Measurements from ENCODE around the gene NF1.

The NF1 gene

DNA sequence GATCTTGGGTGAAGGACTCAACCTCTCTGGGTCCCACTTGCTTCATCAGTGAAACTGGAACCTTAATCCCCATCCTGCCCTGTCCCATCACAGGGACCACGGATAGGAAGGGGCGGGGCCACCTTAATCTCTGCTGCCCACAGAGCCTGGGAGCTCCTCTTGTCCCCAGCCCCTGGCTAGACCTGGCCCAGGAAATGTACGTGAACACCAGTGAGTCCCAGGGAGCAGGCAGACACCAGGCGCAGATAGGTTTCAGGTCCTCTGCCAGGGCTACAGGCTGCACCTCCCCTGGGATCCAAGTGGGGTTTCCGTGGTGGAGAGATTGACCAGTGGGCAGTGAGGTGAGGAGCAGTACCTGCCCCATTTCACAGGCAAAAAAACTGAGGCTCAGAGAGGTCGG, 317.7 kb downstream of the NF1 start:
- DNase-seq, result no peak

DNA sequence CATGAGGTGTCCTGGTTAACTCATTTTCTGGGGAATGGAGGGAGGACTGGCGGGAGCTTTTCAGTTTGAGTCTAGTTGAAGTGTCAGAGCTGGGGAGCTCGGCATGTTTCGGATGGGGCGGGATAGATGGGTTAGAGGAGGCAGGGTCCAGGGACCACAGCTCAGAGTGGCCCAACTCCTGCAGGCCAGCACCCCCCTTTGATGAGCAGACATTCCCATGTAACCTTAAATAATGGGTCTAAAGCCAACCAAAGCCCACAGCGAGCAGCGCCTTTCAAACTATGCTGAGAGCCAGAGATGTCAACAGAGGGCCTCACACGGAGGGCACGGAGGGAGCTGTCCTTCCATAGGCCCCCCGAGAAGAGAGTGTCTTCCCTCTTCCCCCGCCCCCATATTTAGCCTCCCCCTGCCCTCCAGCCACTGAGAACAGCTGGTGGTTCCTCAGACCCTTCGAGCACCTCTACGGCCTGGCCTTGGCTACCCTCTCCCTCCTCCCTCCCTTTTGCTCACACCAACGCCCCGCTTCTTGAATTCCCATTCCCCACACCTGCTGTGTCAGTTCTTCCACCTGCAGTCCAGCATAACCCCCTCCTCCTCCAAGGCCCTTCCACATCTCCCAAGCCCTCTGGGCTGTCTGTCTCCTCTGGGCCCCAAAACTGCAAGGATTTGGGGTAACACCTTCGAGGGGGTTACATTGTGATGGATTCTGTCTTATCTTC, 318.5 kb downstream of the NF1 start:
- DNase-seq, result no peak

DNA sequence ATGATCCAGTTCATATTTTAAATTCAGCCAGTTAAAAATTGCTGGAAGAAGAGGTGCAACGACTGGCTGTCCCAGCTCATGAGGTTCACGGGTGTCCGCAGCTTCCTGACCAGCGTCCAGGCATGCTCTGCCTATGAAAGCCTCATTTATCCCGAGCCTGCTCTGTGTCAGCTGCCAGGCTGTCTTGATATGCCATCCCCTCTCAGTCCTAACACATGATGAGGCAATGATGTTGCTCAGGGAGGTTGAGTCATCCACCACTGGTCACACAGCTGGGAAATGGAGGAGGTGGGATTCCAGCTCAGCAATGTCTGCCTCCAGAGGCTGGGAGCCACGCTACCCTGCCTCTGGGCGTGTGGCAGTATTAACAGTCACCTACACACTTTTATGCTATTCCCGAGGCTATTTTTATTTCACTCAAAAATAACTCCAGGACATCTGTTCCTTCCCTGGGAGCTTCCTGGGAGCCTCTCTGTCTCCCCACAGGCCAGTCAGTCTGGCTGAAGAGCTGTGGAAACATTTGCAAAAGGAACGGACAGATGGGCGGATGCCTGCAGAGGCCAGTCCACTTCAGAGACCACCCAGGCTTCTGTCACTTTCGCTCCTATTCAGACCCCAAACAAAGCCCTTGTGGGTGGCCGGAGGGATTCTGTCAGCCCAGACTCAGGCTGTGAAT, 319.2 kb downstream of the NF1 start:
- peak; percentile 55 to 75 for DNase-seq

DNA sequence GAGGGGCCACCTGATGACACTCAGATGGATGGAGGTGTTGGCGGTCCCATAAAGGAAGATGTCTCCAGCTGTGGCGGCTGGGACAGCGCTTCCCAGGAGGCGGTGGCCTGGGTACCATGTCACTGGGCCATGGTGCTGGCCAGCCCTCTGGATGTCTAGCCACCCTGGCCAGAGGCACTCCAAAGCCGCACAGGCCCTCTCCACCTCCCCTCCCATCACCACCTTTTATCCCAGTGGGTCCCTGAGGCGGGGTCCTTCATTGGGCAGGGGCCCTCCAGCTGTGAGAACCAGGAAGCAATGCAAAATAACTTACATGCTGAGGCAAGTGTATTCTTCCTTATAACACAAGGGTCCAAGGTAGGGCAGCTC, 319.8 kb downstream of the NF1 start:
- no peak for DNase-seq

DNA sequence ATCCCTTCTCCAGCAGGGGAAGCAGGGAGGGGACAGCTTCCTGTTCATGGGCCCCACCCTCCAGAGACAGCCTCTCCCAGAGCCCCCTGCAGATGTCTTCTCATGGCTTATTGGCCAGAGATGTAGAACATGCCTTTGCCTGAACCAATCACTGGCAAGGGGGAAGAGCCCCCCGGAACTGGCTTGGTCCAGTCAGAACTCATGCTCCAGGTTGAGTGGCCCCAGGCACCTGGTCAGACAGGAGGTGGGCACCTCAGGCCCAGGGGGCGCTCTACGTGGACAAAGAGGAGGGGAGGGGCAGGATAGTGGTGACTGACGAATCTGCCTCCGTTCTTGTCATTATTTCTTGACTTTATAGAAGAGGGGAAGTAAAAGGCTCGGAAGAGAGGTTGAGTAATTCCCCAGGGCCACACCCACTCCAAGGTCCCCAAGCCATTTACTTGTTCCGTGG, 320.3 kb downstream of the NF1 start:
- no peak for DNase-seq

DNA sequence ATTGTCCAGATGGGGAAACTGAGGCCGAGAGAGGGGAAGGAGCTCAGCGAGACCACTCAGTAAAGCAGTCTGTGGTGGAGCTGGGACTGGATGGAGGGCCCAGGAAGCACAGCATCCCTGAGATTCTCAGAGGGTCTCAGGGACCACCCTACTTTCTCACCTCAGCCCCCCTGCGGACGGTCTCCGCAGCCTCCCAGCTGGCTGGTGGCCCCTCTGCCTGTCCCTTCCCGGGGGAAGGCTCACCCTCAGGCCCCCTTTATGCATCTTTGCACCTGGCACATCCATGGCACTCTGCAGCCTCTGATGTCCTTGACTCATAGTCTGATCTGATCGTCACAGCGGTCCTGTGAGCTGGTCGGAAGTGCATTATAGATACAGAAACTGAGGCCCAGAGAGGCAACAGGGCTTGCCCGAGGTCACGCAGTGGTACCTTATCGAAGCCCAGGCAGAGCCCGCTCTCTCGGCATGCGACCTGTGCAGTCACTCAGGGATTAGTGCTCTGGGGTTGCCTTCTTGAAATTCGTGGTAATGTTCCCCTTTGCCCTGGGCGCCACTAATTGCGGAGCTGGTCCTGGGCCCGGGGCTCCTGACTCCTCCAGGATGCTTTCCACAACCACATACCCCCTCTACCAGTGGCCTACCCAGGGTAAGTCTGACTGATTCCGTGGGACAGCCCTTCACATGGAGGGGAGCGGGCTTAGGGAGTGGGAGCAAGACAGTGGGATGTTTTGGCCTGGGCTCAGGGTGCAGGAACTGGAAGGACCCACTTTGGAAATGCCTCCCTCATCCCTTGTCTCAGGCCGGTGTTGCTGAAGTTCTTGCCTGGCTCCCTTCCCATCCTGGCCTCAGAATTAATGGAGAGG, 321.1 kb downstream of the NF1 start:
- DNase-seq, result no peak

DNA sequence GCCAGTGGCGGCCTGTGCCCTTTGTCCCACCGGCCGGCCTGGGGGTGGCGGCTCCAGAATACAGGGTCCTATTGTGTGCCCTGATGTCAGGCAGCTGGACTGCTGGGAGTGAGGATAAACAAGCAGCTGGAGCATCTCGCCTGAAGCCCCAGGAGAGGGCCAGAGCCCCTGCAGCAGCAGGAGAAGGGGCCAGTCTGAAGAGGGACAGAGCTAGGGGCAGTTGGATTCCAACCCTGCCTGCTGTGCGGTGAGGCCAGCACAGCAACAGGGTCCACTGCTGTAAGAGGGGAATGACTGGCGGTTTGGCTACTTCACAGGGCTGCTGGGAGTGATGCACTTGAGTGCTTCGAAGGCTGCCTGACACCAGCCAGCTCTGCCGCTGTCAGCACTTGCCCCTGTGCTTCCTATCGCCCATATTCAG, 321.7 kb downstream of the NF1 start:
- DNase-seq, result peak in 1 of 2 experiments; percentile 35

DNA sequence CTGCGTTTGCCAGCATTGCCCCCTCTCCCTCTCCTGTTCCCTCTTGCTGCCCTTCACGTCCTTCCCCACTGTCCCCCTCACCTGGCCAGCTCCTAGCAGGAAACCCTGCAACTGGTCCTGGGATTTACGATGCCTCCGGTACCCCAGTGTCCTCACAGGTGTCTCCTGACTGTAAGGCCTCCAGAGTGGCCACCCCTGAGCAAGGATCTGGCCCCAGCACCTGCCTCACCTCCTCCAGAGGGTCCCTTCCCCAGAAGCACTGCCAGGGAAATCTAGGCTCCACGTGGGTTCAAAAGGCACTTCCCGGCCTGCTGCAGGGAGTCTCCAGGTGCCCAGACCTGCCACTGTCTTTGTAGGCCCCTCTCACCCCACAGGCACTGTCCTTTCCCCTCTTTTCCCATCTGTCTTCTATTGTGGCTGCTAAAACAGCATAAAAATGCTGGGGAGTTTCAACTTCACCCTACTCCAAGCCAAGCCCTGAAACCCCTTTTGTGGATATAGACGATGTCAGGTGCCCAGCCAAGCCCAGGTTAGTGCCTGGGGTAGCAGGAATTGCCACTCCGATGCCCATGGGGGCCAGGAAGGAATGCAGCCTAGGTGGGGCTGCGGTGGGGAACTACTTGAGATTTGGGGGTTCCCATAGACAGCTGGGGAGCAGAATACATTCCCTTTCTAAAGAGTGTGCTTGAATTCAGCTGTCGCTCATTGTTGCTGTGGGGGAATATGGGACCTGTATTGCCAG, 322.4 kb downstream of the NF1 start:
- no peak for DNase-seq

DNA sequence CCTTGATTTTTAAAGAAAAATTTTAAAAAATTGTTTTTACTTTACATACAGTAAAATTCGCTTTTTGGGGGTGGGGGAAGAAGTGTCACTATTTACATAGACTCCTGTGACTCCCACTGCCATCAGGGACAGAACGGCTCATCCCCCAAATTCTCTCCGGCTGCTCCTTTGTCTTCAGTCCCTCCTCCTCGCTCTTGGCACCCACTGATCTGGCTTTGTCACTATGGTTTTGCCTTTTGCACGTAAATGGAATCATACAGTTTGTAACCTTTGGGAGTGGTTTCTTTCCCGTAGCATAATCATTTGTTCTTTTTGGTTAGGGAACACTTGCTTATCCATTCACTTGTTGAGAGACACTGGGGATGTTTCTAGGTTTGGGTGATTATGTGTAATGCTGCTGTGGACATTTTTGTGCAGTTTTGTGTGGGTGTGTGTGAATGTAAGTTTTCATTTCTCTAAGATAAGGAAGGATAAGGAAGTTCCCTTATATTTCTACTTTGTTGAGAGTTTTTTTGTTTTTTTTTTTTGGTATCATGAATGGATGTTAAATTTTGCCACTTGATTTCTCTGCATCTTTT, 324.1 kb downstream of the NF1 start:
- no peak for DNase-seq

DNA sequence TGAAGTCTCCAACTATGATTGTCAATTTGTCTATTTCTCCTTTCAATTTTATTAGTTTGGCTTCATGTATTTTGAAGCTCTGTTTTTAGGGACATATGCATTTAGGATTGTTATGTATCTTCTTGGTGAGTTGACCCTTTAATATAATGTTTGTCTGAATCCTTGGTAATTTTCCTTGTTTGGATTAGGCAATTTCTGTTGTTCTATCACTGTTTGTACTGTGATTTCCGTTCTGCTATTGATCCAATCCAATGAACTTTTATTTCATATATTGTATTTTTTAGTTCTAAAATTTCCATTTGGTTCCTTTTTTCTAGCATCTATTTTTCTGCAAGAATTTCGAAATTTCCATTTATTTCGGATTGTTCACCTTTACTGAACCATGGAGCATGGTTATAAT, 327.7 kb downstream of the NF1 start:
- no peak for DNase-seq

DNA sequence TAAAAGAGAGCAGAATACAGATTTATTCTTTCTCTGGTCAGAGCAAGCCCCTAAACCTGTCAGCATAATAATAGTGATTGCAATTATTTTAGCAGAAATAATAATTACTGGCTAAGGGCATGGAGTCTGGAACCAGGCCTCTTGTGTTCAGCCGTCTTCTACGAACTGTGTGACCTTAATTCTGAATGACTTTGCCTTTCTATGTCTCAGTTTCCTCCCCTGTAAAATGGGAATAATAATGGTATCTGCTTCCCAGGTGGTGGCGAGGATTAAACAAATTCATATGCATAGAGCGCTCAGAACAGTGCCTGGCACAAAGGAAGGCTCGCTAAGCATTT, 330.1 kb downstream of the NF1 start:
- no peak for DNase-seq

DNA sequence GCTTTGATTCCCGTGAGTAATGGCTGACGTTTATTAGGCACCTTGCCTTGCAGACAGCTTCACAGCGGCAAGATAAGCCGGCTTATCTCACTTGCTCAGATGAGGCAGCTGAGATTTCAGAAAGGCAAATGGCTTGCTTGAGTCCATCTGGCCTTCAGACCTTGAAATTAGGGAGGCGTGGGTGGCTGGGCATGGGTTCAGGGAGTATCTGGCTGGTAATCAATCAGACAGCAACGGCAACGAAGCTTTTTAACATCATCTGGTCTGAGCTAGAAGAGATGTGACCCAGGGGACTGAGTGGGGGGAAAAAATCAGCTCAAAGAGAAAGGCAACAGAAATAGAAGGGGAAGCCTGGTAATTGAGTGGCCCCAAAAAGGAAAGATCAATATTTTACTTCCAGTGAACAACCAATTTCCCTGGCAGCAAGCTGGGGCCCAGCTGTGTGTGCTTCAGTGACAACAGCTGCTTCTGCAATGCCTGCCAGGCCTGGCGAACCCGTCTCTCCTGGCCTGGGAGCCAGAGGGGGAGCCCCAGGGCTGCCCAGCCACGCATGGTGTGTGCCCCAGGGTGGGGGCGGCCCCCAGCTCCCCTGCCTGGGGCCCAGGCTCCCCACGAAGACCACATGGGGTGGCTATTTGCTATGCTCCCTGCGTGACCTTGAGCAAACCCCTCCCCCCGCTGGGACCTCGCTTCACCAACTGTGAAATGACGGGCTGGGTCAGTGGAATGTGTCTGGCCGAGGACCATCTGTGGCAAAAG, 330.7 kb downstream of the NF1 start:
- DNase-seq, result peak; percentile 70 to 82

Measured in NCI-H524 (cell line).